Skeletal muscle satellite cell (primary cell): Measurements from ENCODE around the gene WNT7A.

Experiments
- H3K27me3 ChIP-seq: 2 replicates; pipeline ENCODE4 v1.7.0; 2013; ENCODE audit warnings: low read length; ENCODE audit not compliant: control insufficient read depth, insufficient read depth
- H3K36me3 ChIP-seq: 2 replicates; pipeline ENCODE4 v1.7.0; 2013; ENCODE audit warnings: mild to moderate bottlenecking, control low read depth, low read length; ENCODE audit not compliant: insufficient read depth
- H3K4me1 ChIP-seq: 2 replicates; pipeline ENCODE4 v1.7.0; 2013; ENCODE audit warnings: low read length; ENCODE audit not compliant: control insufficient read depth, insufficient read depth
- H3K4me2 ChIP-seq: 2 replicates; pipeline ENCODE4 v1.7.0; 2013; ENCODE audit warnings: mild to moderate bottlenecking, low read length
- H3K4me3 ChIP-seq: 2 replicates; pipeline ENCODE4 v1.7.0; 2013; ENCODE audit warnings: low read length
- H3K9ac ChIP-seq: 2 replicates; pipeline ENCODE4 v1.7.0; 2013; ENCODE audit warnings: mild to moderate bottlenecking, low read depth, low read length, moderate library complexity
- H3K9me3 ChIP-seq: replicated peaks from 2 replicates; pipeline ENCODE4 v1.7.0; 2013; ENCODE audit warnings: mild to moderate bottlenecking, control low read depth, low read length

Gene WNT7A

DNA sequence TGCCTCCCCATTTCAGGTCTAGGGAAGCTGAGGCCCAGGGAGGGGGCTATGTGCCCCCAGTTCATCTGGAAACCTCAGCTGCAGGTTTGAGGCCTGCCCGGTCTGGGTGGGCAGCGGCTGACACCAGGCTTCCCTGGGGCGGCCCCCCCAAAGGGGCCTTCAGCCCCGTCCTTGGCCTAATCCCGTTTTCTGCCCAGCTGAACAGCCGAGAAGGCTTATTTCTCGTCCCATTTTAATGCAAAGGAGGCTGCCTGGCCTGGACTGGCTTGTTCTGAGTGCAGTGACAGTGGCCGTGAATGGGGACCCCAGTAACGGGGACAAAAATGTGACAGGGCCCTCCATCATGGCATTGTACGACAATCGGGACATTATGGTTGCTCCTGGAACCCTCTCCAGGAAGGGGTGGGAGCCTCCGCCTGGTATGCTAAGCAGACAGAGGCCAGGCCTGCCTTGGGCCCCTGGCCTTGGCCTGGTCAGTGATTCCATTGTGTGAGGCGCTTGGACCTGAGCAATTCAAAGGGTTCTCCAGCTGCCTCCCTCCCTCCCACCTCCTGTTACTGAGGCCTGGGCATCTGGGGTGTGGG is 93.9 kb downstream of the WNT7A start:
- H3K27me3 ChIP-seq, result no peaks in the 10 kb centered on the region
- peaks cover 11% of the 10 kb centered on the region for H3K9me3 ChIP-seq
- no peaks in the 10 kb centered on the region for H3K4me1 ChIP-seq
- no peak overlapping the region for H3K9ac ChIP-seq
- H3K4me2 ChIP-seq, result no peak overlapping the region
- no peaks in the 10 kb centered on the region for H3K36me3 ChIP-seq
- H3K4me3 ChIP-seq, result no peak overlapping the region

DNA sequence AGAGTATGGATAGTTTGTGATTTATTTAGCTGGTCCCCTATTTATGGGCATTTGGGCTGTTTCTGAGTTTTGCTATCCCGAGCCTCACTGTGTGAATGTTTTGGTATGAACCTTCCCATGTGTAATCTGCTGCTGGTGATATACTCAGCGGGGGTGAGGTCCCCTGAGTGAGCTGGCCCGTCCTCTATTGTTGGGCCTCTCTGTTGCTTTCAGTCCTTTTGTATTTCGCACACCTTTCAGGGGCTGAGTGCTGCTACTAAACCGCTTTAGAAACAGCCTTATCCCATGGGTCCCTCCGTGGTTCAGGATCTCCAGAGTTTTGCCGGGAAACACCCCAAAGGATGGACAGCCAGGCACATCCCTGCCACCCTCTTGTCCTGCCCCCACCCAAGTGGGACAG is 94.5 kb downstream of the WNT7A start:
- no peaks in the 10 kb centered on the region for H3K27me3 ChIP-seq
- H3K36me3 ChIP-seq, result no peaks in the 10 kb centered on the region
- no peak overlapping the region for H3K4me3 ChIP-seq
- no peak overlapping the region for H3K4me2 ChIP-seq
- peaks cover 9% of the 10 kb centered on the region for H3K9me3 ChIP-seq
- H3K9ac ChIP-seq, result no peak overlapping the region
- no peaks in the 10 kb centered on the region for H3K4me1 ChIP-seq

DNA sequence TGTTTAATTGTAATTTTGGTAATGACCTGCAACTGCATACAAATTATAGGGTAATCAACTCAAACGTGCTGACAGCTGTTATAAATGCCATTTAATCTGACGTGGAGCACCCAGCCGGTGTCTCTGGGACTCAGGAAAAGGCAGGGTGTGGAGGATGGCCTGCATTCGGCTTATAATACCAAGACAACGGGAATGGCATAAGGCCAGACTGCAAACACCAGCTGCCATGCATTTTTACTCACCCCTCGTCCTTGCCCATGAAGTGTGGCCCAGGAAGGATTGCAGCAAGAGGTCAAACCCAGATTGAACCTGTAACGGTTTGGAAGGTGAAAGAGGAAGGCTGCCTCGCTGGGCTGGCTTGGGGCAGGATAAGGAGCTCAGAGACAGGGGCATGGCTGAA is 96.4 kb downstream of the WNT7A start:
- H3K4me2 ChIP-seq, result no peak overlapping the region
- no peak overlapping the region for H3K4me3 ChIP-seq
- no peaks in the 10 kb centered on the region for H3K36me3 ChIP-seq

DNA sequence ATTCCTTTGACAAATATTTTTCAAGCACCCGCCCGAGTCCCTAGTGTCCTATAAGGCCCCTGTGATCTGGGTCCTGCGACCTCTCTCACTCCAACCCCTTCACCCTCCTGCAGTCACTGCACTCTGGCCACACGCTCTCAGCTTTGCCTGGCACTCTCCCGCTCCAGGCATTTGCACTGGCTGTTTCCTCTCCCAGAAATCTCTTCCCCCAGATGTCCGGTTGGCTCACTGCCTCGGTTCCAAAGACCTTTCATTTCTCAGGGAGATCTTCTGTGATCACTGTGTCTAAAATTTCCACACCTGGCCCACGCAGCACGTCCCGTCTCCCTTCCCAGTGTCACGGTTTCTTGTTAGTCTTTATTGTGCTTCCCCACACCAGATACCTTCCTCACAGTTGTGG is 97.4 kb downstream of the WNT7A start:
- Histone ChIP-seq H3K9me3 (peaks cover 7% of the 10 kb centered on the region), H3K4me1 (no peaks in the 10 kb centered on the region), H3K4me3 (no peak overlapping the region), H3K9ac (no peak overlapping the region), H3K27me3 (no peaks in the 10 kb centered on the region), H3K36me3 (no peaks in the 10 kb centered on the region), H3K4me2 (no peak overlapping the region)

More for the DNA sequence above, 96.4 kb downstream of the WNT7A start:
- Histone ChIP-seq H3K4me1 (no peaks in the 10 kb centered on the region), H3K27me3 (no peaks in the 10 kb centered on the region), H3K9ac (no peak overlapping the region), H3K9me3 (peaks cover 7% of the 10 kb centered on the region)

DNA sequence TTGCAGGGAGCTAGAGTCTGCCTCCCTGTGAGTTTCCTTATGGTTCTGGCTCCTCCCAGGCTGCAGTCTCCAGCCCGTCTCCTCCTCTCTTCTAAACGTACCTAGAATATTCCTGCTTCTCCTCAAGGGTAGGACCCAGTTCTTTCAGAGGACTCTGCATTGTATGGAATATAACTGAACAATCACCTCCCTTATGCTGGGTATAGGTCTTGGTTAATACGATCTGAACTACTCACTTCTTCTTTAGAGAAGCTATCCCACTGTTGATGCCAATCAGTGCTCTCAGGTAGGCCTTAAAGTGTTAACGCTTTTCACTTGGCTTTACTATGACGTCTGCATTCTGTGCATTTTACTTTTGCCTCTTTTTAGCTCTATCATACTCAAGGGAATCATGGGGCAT is 98.5 kb downstream of the WNT7A start:
- Histone ChIP-seq H3K4me3 (no peak overlapping the region), H3K27me3 (no peaks in the 10 kb centered on the region), H3K4me2 (no peak overlapping the region), H3K9me3 (peaks cover 5% of the 10 kb centered on the region), H3K9ac (no peak overlapping the region), H3K36me3 (no peaks in the 10 kb centered on the region), H3K4me1 (no peaks in the 10 kb centered on the region)

DNA sequence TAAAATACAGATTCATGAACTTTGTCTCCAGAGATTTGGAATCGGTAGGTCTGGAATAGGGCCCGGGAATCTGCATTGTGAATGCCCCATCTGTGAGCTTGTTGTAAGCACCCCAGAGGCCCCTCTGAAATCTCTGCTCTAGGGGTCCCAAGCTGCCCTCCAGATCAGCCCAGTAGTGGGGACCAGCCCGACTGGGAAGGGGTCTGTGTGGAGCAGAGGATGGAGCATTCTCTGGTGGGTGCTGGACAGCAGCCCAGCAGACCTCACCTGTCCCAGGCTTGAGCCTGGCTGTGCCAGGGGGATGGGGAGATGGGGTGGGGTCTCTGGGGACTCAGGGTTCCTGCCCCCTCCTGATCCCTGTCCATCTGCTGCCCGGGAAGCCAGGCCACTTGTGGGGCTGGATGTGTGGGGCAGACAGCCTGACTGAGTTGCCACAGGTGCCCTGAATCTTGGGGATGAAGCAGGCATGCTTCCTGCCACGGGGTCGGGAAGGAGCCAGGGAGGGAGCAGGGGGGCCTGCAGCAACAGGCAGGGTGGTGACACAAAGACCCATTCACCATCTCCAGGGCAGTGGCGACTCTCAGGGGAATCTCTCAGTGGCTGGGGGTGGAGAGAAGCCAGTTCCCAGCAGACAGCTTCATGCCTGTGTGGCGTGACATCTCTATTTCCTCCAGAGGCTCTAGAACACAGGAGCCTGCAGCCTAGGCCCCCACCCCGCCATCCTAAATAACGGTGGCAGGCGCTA is 99.3 kb downstream of the WNT7A start:
- peaks cover 4% of the 10 kb centered on the region for H3K9me3 ChIP-seq
- no peaks in the 10 kb centered on the region for H3K4me1 ChIP-seq
- no peaks in the 10 kb centered on the region for H3K36me3 ChIP-seq

DNA sequence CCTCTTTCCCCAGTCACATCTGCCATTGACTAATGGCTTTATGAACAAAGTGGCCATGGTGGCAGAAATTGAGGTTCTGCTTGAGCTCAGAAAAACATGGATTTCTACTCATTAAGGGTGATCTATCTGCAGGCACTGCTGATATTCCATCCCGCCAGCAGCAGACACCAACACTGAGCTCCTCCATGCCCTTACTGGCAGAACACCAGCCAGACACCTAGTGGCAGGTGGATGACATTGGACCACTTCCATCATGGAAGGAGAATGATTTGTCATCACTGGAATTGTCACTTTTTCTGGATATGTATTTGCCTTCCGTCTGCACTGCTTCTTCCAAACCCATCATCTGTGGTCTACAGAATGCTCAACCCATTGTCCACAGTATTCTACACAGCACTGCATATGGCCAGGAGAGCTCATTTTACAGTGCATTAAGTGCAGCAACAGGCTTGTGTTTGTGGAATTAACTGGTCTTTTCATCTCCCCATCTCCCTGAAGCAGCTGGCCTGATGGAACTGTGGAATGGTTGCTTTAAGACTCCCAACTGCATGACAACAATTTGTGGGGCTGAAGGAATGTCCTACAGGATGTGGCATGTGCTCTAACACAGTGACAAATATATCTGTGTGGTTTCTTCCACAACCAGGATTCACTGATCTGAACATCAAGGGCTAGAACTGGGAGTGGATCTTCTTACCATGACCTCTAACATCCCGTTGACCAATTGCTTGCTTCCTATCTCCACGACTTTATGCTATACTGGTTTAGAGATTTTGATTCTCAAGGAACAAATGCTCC is 103.4 kb downstream of the WNT7A start:
- no peaks in the 10 kb centered on the region for H3K4me1 ChIP-seq
- H3K4me2 ChIP-seq, result no peak overlapping the region
- H3K36me3 ChIP-seq, result no peaks in the 10 kb centered on the region
- H3K27me3 ChIP-seq, result no peaks in the 10 kb centered on the region
- peaks cover 8% of the 10 kb centered on the region for H3K9me3 ChIP-seq
- no peak overlapping the region for H3K9ac ChIP-seq
- H3K4me3 ChIP-seq, result no peak overlapping the region

More for the DNA sequence above, 99.3 kb downstream of the WNT7A start:
- Histone ChIP-seq H3K4me3 (no peak overlapping the region), H3K4me2 (no peak overlapping the region), H3K27me3 (no peaks in the 10 kb centered on the region), H3K9ac (no peak overlapping the region)

DNA sequence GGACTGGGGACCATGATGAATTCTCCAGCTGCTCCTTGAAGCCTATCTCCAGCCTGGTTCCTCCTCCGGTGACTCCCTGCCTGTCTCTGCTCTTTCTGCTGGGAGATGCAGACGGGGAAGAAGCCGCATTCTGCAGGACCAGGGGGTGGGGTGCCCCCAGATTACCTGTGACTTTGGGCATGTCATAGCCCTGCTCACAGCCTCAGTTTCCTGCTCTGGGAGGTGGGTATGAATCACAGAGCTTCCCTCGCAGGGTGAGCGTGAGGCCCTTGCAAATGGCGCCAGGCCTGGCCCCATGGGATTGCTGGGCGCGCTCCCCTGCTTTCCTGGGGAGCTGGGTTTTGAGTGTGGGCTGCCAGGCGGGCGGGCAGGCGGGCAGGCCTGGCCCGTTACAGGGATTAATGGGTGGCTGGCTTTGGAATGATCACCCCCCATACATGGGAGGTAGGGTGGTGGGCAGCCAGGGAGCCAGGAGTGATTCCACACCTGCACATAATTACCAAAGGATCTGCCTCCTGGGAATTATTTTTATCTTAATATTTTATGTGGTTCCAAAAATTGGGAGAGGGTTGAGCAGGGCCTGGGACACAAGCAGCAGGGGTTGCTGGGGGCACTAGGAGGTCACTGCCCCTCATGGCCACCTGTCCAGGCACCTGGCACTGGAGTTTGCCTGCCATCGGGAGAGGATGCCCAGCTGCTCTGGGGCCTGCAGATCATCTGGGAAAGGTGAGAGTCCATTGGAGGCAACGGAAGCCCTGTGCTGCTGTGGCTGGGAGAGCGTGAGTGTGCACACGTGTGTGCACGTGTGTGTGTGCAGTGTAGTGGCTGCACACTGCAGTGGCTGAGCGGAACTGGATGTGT is 106.8 kb downstream of the WNT7A start:
- no peaks in the 10 kb centered on the region for H3K4me1 ChIP-seq
- H3K36me3 ChIP-seq, result no peaks in the 10 kb centered on the region
- no peaks in the 10 kb centered on the region for H3K27me3 ChIP-seq
- no peak overlapping the region for H3K9ac ChIP-seq
- no peak overlapping the region for H3K4me2 ChIP-seq
- H3K4me3 ChIP-seq, result no peak overlapping the region
- peaks cover 11% of the 10 kb centered on the region for H3K9me3 ChIP-seq

DNA sequence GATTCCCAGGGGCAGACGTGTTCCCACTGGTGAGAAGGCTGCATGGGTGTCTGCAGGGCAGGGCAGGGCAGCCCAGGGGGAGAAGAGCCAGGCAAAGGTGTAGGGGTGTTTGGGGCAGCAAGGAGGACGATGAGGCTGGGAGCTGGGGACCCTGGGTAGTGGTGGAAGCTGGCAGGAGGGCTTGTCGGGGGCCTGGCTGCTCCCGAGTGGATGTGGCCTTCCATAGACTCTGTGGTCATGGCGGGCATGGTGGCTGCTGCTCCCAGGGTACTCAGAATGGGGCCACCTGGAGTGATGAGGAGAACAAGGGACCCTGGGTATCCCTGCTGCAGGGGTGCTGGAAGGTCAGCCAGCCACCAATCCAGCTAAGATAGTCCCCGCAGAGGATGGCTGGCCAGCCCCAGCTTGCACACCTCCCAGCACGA is 107.5 kb downstream of the WNT7A start:
- Histone ChIP-seq H3K9me3 (peaks cover 11% of the 10 kb centered on the region), H3K4me2 (no peak overlapping the region), H3K36me3 (no peaks in the 10 kb centered on the region), H3K9ac (no peak overlapping the region), H3K4me1 (no peaks in the 10 kb centered on the region), H3K27me3 (no peaks in the 10 kb centered on the region), H3K4me3 (no peak overlapping the region)

DNA sequence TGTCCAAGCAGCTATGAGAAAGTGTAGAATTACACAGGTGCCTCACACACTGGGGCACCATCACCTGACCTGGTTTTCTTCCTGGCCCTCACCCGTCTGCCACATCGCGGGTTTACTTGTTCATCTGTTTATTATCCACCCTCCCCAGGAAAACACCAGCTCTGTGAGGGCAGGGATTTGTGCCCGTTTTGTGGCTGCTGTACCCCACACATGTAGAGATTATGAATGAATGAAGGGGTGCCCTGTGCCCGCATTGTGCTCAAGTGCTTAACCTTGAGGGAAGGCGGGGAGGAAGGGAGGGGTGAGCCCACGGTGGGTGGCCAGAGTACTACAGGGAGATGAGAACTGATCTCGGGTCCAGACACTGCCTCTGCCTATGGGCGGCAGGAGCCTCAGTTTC is 108.4 kb downstream of the WNT7A start:
- Histone ChIP-seq H3K9me3 (peaks cover 11% of the 10 kb centered on the region), H3K9ac (no peak overlapping the region), H3K4me3 (no peak overlapping the region), H3K4me2 (no peak overlapping the region), H3K4me1 (no peaks in the 10 kb centered on the region), H3K27me3 (no peaks in the 10 kb centered on the region), H3K36me3 (no peaks in the 10 kb centered on the region)
